ENCODE data around the gene EP300.
"Not testable (repeated sequence)": the region's sequence is repeated elsewhere in the genome, so short reads cannot be mapped to it uniquely, and the experiment has no call there.

EP300 gene

GRCh38 chr22:41091132-41092022 lies 1.0 kb upstream of the EP300 start:
- peak; percentile 94 for DNase-seq

DNA sequence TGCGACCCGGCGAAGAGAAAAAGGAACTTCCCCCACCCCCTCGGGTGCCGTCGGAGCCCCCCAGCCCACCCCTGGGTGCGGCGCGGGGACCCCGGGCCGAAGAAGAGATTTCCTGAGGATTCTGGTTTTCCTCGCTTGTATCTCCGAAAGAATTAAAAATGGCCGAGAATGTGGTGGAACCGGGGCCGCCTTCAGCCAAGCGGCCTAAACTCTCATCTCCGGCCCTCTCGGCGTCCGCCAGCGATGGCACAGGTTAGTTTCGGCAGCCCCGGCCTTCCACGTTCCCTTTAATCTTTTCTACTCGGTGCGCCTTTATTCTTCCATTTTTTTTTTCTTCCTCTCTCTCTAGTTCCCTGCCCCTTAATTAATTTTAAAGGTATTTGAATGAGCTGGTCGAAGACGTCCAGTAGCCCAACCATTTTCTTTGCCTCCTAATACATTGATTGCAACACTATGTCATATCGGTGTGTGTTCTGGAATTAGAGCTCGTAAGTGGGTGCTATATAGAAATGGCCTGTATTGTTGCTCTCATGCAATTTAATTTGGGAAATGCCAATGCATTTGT lies 537 bp downstream of the EP300 start:
- DNase-seq: peak; percentile 12

- DNase-seq: peak; percentile 46
Observed at GRCh38 chr22:41094041-41094593, 1.7 kb downstream of the EP300 start.

- no peak for DNase-seq
Observed at GRCh38 chr22:41096391-41096790, 4.0 kb downstream of the EP300 start.

DNA sequence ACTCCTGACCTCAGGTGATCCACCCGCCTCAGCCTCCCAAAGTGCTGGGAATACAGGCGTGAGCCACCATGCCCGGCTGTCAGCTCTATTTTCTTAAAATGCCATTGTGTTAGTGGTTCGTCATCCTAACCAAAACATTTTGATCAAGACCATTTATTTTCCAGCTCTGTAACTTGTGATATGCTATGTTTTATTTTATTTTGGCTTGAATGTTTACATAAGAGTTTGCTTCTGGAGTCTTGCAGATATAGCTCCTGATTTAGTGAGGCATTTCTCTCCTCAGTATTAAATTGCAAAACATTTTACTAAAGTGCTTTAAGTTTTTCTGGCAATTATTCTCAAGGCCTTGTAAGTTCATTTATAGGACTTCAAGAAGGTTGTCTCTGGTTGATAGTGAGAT lies 4.4 kb downstream of the EP300 start:
- no peak for DNase-seq

DNA sequence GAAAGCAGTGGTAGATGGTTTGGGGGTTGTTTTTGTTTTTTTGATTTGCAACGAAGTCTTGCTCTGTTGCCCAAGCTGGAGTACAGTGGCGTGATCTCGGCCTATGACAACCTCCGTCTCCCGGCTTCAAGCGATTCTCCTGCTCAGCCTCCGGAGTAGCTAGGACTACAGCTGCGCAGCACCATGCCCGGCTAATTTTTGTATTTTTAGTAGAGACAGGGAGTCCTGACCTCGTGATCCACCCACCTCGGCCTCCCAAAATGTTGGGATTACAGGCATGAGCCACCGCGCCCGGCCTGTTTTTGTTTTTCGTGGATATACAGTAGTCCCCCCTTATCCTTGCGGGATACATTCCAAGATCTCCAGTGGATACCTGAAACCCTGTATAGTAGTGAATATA lies 6.6 kb downstream of the EP300 start:
- no peak for DNase-seq

DNA sequence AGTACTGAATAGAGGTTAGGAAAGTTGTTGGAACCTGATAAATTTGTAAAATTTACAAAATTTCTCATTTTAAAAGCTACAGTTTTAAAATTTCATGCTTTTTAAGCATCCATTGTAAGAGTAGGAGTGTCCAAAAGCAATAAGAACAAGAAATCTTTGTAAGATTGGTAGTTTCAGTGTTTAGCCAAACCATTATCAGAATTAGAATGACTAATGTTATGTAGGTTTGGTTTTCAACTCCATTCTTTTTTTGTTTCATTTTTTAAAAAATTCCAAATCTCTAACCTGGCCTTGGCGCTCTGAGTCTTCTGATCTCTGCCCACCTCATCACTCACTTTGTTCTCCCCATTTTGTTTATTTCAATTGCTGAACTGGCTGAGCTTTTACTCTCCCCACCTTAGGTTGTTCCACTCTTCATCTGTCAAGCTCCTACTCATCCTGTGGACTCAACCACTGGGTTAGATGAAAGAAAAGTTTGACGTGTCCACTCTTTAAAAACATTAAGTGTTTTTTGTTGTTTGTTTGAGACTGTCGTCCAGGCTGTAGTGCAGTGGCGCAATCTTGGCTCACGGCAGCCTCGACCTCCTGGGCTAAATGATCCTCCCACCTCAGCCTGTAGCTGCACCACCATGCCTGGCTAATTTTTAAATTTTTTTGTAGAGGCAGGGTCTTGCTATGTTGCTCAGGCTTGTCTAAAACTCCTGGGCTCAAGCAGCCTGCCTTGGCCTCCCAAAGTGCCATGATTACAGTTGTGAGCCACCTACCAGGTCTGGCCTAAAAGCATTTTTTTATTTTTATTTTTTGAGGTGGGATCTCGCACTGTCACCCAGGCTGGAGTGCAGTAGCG lies 14.0 kb downstream of the EP300 start:
- no peak for DNase-seq

DNA sequence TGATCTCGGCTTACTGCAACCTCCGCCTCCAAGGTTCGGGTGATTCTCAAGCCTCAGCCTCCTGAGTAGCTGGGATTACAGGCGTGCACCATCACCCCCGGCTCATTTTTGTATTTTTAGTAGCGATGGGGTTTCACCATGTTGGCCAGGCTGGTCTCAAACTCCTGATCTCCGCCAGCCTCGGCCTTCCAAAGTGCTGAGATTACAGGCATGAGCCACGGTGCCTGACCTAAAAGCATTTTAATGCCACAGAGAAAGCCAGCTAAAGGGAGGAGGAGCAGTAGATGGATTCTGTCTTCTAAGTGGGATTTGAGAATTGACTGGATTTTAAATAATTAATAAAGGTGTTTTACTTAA lies 14.6 kb downstream of the EP300 start:
- not testable (repeated sequence) for DNase-seq

DNA sequence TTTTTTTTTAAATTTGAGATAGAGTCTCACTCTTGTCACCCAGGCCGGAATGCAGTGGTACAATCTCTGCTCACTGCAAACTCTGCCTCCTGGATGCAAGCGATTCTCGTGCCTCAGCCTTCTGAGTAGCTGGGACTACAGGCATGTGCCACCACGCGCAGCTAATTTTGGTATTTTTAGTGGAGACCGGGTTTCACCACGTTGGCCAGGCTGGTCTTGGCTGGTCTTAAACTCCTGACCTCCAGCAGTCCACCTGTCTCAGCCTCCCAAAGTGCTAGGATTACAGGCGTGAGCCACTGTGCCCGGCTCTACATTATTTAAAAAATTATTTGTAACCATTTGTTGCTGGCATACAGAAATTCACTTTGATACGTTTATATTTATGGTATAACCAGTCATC lies 18.6 kb downstream of the EP300 start:
- DNase-seq: no peak

- DNase-seq: no peak
Observed at GRCh38 chr22:41116342-41116741, 23.9 kb downstream of the EP300 start.

DNA sequence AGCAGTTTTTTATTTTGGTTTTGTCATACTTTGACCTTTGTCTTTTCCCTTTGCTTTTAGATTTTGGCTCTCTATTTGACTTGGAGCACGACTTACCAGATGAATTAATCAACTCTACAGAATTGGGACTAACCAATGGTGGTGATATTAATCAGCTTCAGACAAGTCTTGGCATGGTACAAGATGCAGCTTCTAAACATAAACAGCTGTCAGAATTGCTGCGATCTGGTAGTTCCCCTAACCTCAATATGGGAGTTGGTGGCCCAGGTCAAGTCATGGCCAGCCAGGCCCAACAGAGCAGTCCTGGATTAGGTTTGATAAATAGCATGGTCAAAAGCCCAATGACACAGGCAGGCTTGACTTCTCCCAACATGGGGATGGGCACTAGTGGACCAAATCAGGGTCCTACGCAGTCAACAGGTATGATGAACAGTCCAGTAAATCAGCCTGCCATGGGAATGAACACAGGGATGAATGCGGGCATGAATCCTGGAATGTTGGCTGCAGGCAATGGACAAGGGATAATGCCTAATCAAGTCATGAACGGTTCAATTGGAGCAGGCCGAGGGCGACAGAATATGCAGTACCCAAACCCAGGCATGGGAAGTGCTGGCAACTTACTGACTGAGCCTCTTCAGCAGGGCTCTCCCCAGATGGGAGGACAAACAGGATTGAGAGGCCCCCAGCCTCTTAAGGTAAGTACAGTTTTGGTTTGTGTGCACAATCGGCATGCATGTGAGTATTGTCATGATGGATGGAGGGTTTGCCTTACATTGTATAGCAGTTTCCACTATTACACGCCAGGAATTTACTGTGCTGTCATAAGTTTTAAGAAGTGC lies 25.0 kb downstream of the EP300 start:
- DNase-seq: no peak

GRCh38 chr22:41123151-41123550 lies 30.8 kb downstream of the EP300 start:
- no peak for DNase-seq

DNA sequence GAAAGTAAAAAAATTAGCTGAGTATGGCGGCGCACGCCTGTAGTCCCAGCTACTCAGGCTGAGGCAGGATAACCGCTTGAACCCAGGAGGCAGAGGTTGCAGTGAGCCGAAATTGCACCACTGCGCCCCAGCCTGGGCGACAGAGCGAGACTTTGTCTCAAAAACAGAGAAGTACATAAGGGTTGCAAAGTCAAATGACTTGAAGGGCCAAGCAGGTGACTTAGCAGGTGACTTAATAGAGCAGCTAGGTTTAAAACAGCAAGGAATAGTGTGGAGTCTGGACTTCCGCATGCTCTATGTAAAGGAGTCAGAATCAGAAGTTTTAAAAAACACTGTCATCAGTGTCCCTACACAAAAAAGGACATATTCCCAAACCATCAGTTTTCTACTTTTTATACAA lies 31.7 kb downstream of the EP300 start:
- DNase-seq: no peak

- no peak for DNase-seq
Observed at GRCh38 chr22:41127451-41127850, 35.1 kb downstream of the EP300 start.

GRCh38 chr22:41128606-41129005 lies 36.2 kb downstream of the EP300 start:
- DNase-seq: no peak

- no peak for DNase-seq
Observed at GRCh38 chr22:41132550-41132949, 40.2 kb downstream of the EP300 start.

GRCh38 chr22:41140365-41140957 lies 48.1 kb downstream of the EP300 start:
- no peak for DNase-seq

DNA sequence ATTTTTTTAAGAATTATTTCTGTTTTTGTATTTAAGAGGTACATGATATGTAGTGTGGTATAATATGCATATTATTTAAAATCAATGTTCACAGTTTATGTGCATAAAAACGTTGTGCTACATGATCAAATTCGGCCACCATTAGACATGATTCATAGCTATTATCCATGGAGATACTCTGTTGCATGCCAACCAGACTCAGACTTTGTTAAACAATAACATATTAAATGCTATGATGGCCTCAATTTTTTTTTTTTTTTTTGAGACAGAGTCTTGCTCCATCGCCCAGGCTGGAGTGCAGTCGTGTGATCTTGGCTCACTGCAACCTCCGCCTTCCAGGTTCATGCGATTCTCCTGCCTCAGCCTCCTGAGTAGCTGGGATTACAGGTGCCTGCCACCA lies 53.5 kb downstream of the EP300 start:
- DNase-seq: not testable (repeated sequence)

GRCh38 chr22:41146573-41146972 lies 54.2 kb downstream of the EP300 start:
- DNase-seq: no peak

- DNase-seq: no peak
Observed at GRCh38 chr22:41147722-41148121, 55.3 kb downstream of the EP300 start.

DNA sequence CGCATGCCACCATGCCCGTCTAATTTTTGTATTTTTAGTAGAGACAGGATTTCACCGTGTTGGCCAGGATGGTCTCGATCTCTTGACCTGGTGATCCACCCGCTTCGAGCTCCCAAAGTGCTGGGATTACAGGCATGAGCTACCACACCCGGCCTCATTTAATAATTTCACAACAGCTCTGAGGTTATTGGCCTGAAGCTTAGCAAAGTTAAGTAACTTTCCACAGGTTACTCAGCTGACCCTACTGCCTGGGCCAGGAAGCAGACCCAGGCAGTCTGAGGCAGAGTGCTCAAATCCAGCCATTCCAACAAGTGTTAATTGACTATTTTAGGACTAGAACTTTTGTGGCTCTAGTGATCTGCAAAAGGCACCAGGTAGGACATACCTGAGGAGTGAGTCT lies 60.5 kb downstream of the EP300 start:
- no peak for DNase-seq

GRCh38 chr22:41157083-41157482 lies 64.7 kb downstream of the EP300 start:
- DNase-seq: no peak

Data from NCI-H2227 treated with DMSO at 0.1 percent for 48 hours (cell line).